IPS-18c (cell line): Measurements from ENCODE around the gene LGALS9B.
"Not testable (repeated sequence)": the region's sequence is repeated elsewhere in the genome, so short reads cannot be mapped to it uniquely, and the experiment has no call there.

Experiments
- H3K4me3 ChIP-seq: 2 replicates; pipeline ENCODE4 v1.7.0; 2013; ENCODE audit warnings: low read depth, mild to moderate bottlenecking, low read length, moderate library complexity; ENCODE audit not compliant: insufficient read depth
- H3K9me3 ChIP-seq: one replicate; pipeline ENCODE4 v1.6.1; 2013; ENCODE audit warnings: mild to moderate bottlenecking, low read length, moderate library complexity; ENCODE audit not compliant: control insufficient read depth, insufficient read depth

Gene LGALS9B

DNA sequence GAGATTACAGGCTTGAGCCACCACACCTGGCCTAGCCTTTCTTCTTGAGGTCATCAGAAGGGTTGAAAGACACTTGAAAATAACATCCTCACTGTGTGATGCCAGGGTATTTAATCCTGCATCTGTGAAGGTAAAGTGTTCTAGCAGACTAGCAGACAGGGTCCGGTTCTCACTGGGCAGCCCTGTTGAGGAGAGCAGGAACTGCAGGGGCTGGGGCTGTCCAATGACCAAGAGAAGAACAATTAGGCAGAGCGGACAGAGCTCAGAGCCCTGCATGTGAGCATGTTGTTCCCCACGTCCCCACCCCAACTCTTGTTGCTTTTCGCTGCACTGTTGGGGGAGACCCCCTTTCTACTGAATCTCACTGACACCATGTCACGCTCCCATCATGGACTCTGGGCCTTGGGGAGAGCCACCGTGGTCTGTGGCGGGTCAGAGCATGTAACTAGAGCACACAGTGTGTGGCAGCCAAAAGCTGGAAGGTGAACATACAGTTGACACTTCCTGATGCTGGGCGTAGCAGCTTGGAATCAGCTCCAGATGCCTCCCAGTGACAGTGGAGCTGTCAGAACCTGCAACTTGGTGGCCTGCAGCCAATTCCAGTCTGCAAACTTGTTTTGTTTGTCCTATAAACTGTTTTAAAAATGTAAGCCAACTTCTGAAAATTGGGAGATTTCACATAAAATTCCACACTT, 7.9 kb upstream of the LGALS9B start:
- not testable (repeated sequence) for H3K4me3 ChIP-seq, H3K9me3 ChIP-seq

DNA sequence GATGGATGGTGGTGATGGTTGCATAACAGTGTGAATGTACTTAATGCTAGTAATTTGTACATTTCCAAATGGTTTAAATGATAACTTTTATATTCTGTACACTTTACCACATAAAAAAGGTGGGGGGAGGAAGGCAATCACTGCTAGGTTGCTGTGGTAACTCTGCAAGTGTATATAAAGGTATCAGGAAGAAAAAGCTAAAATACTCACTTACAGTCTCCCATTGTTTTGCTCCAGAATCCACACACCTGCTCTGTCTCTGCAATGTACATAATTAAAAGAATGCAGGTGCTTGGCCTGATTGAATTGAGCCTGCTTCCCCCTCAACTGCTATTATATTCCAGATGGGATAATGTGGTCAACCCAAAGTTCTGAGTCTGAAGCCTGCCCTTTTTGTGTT, 6.7 kb upstream of the LGALS9B start:
- not testable (repeated sequence) for H3K4me3 ChIP-seq

DNA sequence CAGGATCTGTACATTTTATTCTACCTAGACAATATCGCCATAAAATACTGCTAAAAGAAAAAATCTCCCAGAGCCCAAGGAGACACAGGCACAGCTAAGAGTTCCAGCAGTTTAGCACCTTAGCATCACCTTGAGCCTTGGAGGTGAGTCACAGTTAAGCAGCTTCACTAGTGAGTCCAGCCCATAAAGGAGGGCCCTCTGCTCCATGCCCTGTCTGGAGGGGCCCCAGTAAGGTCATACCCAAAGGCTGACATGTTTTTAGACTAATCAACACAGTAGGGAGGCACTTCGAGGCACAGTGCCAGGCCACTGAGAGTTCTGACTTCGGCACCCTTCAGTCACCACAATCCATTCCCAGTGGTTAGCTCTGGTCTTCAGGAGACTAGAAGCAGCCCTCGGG, 2.6 kb upstream of the LGALS9B start:
- H3K9me3 ChIP-seq, H3K4me3 ChIP-seq: not testable (repeated sequence)

More for the DNA sequence above, 6.7 kb upstream of the LGALS9B start:
- not testable (repeated sequence) for H3K9me3 ChIP-seq

DNA sequence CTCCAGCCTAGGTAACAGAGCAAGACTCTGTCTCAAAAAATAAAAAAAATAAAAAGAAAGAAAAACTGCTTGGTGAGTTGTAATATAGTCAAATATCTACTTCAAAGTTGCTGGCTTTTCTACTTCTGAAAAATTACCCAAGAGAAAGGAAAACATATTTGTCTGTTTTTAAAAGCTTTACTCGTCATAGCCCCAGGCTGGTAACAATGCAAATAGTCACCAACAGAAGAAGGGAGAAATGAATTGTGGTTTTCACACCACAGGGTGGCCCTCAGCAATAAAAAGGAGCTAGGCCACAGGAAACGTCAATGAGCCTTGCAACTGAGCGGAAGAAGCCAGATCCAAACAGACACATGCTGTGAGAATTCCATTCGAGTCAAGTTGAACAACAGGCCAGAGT, 1.8 kb upstream of the LGALS9B start:
- H3K9me3 ChIP-seq, H3K4me3 ChIP-seq: not testable (repeated sequence)

DNA sequence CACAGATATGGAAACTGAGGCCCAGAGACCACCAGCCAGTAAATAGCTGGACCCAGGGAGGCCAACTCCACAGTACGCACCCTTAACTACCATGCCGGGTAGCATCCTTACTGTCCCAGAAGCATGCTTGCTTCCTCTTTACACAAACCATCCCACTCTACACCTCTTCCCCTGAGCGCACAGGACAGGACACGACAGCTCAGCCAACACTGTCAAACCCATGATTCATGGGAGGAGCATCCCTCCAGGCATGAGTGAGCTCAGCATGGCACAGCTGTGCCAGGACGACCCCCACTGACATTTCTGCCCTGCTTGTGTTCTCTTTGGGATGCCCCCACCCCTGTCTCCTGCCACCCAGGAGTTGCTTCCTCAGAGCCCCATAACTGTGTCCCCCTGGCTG, 340 bp downstream of the LGALS9B start:
- not testable (repeated sequence) for H3K9me3 ChIP-seq, H3K4me3 ChIP-seq

DNA sequence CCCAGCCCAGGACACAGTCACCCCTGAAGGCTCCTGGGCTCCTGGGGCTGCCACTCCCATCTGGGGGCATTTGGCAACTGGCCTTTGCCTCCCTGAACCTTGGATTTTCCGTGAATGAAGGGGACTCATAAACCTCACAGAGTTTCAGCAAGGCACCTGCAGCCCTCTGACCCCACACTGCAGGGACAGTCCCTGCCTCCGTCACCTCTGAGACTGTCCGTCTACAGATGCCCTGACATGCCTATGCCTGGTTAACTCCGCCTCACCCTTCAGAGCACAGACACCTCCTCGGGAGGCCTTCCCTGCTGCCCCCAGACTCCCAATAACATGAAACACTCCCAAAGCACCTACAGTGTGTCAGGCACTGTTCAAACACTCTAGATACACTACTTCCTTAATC, 786 bp downstream of the LGALS9B start:
- H3K4me3 ChIP-seq, H3K9me3 ChIP-seq: not testable (repeated sequence)

DNA sequence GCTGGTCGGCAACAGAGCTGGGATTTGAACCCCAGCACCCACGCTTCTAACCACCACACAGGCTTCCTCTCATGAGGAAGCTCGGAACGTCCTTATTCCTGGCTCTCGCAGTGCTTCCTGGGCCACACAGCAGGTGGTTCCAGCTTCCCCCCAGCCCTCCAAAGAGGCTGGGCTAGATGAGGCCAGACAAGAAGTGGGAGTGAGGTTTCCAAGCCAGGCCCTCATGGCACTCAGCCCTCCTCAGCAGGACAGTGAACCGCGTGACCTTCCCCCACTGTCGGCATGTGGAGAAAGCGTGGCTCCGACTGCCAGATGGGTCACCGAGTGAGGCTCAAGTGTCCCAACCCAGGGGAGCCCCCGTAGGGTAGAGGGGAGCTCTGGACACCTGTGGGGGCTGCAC, 1.8 kb downstream of the LGALS9B start:
- H3K4me3 ChIP-seq, H3K9me3 ChIP-seq: not testable (repeated sequence)

DNA sequence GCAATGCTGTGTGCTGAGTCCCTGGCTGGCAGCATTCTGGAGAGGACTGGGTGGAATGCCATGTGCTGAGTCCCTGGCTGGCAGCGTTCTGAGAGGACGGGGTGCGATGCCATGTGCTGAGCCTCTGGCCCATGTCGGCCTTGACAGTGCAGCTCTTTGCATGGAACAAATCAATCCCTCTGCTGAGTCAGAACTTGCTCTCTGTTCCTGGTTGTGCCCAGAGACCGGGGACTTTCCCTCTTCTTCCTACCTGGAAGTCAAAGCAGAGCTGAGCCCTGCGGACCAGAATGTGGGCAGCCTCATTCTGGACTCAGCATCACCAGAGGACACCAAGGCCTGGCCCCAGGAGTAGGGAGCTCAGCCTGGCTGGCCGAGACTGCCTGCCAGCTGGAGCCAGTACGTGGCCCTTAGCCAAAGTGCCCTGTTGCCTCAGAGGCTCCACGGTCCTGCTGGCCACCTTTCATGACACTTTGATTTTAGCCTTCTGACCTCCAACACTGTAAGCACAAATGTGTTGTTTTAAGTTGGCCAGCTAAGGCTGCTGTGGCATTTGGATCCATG, 2.4 kb downstream of the LGALS9B start:
- not testable (repeated sequence) for H3K4me3 ChIP-seq, H3K9me3 ChIP-seq

DNA sequence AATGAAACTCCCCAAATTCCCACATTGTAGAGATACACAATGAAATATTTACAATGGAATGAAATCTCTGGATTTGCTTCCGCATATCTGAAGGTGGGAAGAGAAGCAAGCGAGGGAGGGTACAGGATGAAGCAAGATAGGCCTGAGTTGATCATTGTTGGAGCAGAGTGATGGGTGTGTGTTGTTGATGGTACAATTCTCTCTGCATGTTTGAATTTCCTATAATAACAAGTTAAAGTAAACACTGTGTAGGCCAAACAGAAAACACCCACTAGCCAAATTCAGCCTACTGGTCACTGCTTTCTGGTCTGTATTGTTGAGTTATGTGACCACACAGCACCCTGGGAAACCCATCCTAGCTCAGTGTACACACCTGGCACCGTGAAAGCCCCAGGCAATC, 5.2 kb downstream of the LGALS9B start:
- H3K9me3 ChIP-seq, H3K4me3 ChIP-seq: not testable (repeated sequence)

DNA sequence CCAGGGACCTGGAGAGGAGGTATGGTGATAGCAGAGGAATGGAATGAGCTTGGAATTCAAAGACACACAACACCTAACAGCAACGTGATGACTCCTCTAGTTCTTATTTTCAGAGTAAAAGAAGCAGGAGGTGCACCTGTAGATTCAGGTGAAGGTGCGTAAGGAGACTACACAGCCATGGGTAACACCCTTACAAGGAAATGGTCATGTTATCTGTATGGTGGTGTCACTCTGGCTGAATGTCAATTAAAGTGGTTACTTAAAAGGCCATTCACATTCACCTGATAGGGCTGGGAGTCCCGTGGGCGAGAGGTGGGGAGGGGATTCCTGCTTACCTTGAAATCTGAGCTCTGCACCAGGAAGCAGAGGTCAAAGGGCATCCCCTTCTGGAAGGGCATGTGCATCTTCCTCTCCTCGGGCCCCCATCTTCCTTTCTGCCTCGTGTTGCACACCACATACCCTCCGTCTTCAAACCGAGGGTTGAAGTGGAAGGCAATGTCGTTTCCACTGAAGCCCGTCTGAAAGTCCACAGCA, 9.4 kb downstream of the LGALS9B start:
- not testable (repeated sequence) for H3K9me3 ChIP-seq, H3K4me3 ChIP-seq

DNA sequence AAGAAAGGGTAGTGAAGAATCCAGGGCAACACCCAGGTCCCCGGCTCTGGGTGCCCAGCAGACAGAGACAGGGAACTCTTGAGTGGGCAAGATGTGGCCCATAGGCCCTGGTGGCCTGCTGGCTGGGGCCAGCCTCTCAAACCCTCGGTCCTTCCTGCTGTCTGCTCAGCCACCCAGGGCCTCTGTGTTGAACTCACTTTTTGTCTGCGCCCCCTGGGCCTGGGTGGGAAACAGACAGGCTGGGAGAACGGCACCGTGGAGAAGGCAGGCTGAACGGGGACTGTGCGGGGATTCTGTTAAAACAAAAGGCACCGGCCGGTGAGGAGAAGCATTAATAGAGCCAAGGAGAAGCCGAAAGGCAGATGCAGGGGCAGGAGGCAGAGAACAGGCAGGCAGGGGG, 12.2 kb downstream of the LGALS9B start:
- not testable (repeated sequence) for H3K4me3 ChIP-seq, H3K9me3 ChIP-seq

DNA sequence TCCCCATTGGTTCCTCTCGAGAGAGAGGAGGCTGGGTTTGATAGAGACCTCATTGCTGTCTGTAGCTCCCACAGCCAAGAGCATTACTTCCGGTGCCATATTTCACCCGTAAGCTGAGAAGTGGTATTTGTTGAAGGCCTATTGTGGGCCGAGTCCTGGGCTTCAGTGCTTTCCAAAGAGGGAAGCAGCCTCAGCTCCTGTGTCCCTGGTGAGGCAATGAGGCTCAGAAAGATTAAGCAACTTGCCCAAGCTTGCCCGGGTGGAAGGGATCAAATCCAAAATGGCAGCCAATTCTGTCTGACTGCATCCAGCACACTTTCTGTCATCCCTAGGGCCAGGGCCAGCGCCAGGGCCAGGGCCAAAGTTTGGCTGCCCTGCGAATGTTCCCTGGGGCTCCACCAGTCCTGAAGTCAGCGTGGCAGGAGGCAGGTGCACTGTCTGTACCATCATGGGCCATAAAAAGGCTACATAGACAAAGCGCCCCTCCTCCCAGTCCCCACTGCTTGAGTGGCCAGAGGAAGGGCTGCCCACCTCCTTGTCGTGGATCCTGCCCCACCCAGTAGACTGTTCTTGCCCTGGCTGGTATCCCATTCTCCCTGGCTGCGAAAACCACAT, 13.4 kb downstream of the LGALS9B start:
- not testable (repeated sequence) for H3K4me3 ChIP-seq, H3K9me3 ChIP-seq

DNA sequence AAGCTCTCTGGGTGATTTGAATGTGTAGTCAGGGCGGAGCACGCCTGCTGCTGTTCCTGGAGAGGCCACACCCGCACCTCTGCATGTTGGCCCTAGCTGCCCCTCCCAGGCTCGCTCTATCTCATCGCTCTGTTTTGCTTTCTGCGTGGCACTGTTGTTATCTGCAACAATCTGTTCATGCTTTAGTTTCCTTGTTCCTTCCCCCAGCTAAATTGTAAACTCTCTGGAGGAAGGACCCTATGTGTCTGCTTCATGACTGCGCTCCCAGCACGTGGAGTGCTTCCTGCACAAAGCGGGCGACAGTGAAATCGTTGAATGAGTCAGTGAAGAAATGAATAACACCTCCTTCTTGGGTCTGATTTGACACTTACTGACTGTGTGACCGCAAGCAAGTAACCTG, 16.5 kb downstream of the LGALS9B start:
- not testable (repeated sequence) for H3K4me3 ChIP-seq

DNA sequence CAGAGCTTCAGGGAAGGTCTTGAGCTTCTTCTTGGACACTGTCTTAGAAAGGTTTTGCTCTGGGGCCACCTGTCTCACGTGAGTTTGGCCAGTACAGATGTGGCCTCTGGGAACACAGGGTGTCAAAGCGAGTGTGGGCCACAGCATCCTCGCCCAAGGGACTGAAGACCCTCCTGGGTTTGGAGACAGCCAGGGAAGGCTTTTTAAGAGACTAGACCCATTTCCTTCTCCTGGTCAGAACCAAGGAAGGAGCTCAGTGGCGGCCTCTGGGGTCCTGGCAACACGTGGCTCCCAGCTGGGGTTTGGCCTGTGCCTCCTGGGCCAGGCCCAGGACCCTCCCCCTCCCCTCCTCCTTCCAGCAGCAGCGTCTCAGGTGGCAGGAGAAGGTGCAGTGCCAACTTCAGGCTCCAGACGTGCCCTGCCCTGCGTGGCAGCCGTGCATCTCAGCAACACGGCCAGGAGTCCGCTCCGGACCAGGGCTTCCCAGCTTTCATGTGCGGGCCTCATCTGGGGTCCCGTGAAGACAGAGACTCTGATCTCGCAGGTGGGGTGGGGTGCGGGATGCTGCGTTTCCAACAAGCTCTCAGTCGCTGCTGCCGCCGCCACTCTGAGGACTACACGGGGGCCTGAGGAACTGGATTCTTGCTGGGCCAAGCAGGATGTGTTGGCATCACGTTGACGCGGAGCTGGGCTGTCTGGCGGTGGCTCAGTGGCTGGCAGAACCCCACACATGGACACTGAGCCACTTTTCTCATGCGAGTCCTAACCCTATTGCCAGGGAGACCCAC, 19.6 kb downstream of the LGALS9B start:
- not testable (repeated sequence) for H3K4me3 ChIP-seq, H3K9me3 ChIP-seq

More for the DNA sequence above, 16.5 kb downstream of the LGALS9B start:
- not testable (repeated sequence) for H3K9me3 ChIP-seq

DNA sequence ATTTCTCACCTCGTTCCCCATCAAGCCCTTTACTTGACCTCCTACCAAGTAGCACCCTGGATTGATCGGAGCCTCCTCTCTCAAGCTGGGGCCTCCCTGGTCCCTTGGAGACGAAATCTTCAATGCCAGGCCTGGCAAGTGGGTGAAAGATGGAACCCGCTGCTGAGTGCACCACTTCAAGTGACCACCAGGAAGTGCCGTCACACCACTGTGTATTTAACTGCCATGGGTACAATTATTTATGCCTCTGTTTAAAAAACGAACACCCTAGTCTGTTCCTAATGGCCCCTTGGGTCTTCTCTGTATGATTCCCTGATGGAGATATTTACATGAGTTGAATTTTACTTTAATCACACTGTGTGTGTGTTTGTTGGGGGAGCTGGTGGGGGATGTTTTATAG, 20.4 kb downstream of the LGALS9B start:
- not testable (repeated sequence) for H3K4me3 ChIP-seq, H3K9me3 ChIP-seq

DNA sequence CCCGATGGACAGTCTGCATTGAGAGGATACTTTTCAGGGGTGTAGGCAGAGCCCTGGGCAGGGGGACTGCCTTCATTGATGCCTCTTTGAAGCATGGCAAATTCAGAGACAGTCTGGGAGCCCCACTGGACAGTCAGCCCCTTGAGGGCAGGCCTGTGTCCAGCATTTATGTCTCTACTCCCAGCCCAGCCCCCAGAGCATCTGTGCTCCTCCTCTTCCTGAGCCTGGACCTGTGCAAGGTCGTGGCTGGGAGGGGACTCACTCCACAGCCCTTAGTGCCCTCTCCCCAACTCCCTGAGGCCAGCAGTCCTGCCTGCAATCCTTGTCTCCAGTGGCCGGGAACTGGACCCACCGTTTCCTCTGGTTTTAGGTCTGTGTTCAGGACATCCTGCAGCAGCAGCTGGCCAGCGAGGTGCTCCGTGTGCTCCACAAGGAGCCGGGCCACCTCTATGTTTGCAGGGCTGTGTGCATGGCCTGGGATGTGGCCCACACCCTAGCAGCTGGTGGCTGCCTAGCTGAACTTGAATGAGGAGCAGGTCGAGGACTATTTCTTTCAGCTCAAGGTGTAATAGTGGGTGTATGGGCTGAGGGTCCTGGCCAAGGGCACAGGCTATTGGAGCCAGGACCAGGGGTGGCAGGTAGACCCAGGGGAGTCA, 22.6 kb downstream of the LGALS9B start:
- H3K4me3 ChIP-seq, H3K9me3 ChIP-seq: not testable (repeated sequence)

DNA sequence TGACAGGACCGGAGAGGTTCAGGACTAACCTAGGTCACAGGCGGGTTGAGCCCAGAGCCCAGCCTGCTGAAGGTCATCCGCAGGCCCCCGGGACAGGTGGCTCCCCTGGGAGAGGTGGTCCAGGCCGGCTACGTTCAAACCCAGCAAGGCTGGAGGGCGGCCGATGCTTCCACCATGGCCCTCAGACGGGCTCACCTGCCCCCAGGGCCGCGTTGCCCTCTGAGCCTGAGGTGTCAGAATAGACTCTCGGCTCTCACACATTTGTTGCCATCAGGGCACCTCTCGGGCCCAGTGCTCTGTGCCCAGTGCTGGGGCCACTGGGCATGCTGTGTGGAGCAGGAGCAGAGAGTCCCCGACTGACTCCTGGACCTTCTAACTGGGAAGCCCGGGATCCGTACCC, 23.2 kb downstream of the LGALS9B start:
- H3K9me3 ChIP-seq, H3K4me3 ChIP-seq: not testable (repeated sequence)
